BLaER1 (cell line): ENCODE data around the gene ADCY4.
"Not testable (repeated sequence)": the region's sequence is repeated elsewhere in the genome, so short reads cannot be mapped to it uniquely, and the experiment has no call there.

Source experiments
- H3K27ac ChIP-seq: shearing (Covaris generic); formaldehyde crosslinking; 2 replicates; pipeline ENCODE4 v1.8.1; 2022
- H3K27me3 ChIP-seq: shearing (Covaris generic); formaldehyde crosslinking; 2 replicates; pipeline ENCODE4 v1.8.1; 2022
- H3K36me3 ChIP-seq: shearing (Covaris generic); formaldehyde crosslinking; 2 replicates; pipeline ENCODE4 v1.8.1; 2022
- H3K4me1 ChIP-seq: shearing (Covaris generic); formaldehyde crosslinking; 2 replicates; pipeline ENCODE4 v1.8.1; 2022
- H3K4me2 ChIP-seq: shearing (Covaris generic); formaldehyde crosslinking; 2 replicates; pipeline ENCODE4 v1.8.1; 2022
- H3K4me3 ChIP-seq: shearing (Covaris generic); formaldehyde crosslinking; 2 replicates; pipeline ENCODE4 v1.8.1; 2022
- H3K9ac ChIP-seq: shearing (Covaris generic); formaldehyde crosslinking; 2 replicates; pipeline ENCODE4 v1.8.1; 2022
- H3K9me3 ChIP-seq: shearing (Covaris generic); formaldehyde crosslinking; 2 replicates; pipeline ENCODE4 v1.8.1; 2022
- H4K20me1 ChIP-seq: shearing (Covaris generic); formaldehyde crosslinking; 2 replicates; pipeline ENCODE4 v1.8.1; 2022
- Cebpa-rat ChIP-seq: shearing (Covaris generic); IDR thresholded peaks from 2 replicates; pipeline ENCODE4 v1.8.1; 2022

The ADCY4 gene

DNA sequence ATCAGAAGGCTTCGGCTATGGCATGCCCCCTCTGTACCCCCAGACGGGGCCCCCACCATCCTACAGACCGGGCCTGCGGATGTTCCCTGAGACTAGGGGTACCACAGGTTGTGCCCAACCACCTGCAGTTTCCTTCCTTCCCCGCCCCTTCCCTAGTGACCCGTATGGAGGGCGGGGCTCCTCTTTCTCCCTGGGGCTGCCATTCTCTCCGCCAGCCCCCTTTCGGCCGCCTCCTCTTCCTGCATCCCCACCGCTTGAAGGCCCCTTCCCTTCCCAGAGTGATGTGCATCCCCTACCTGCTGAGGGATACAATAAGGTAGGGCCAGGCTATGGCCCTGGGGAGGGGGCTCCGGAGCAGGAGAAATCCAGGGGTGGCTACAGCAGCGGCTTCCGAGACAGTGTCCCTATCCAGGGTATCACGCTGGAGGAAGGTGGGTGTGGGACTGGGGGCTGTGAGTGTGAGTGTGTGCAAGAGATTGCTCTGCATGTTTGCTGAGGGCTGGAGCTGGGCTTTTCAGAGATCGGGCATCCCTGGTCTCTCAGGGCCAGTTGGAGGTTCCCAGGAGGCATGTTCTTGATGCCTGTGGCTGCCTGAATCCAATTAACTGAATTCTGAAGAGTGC, 41.7 kb upstream of the ADCY4 start:
- H3K27ac ChIP-seq: peak overlapping the region; percentile 28; the same call in 1 of the 2 replicates
- H3K36me3 ChIP-seq: peaks cover 76% of the 10 kb centered on the region

DNA sequence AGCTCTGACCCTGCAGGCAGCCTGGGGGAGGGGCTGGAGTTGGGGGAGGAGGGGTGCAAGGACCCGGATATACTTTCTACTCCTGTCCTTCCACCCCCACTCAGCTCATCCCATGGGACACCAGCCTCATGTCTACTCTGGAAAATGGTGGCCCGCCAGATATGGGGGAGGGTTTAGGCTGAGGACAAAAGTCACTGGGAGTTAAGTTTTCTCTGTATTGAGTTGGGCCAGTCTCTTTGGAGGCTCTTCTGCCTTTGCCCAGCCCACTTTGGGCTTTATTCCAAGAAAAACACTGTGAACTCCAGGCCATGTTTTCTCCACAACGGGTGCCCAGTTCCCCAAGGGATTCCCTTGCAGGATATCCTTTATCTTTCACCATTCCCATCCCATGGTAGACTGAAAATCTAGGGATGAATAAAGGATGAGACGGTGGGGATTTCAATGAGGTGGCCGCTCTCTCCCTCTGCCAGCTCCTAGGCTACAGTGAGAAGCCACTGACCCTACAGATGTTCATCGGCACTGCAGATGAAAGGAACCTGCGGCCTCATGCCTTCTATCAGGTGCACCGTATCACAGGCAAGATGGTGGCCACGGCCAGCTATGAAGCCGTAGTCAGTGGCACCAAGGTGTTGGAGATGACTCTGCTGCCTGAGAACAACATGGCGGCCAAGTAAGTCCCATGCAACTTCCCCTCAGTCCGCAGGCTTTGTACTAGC, 38.0 kb upstream of the ADCY4 start:
- Histone ChIP-seq H3K4me1 (peaks cover 79% of the 10 kb centered on the region), H3K4me2 (no peak overlapping the region), H4K20me1 (peaks cover 14% of the 10 kb centered on the region; the same call in 1 of the 2 replicates), H3K4me3 (no peak overlapping the region), H3K9me3 (peaks cover 6% of the 10 kb centered on the region; the same call in 1 of the 2 replicates), H3K9ac (no peak overlapping the region), H3K27me3 (no peaks in the 10 kb centered on the region), H3K27ac (no peak overlapping the region), H3K36me3 (peaks cover 80% of the 10 kb centered on the region)
- TF ChIP-seq Cebpa-rat: no peak

More for the DNA sequence above, 41.7 kb upstream of the ADCY4 start:
- Histone ChIP-seq H3K4me1 (peaks cover 53% of the 10 kb centered on the region), H3K27me3 (no peaks in the 10 kb centered on the region), H3K4me3 (peak overlapping the region; percentile 25; the same call in 1 of the 2 replicates), H3K9me3 (peaks cover 6% of the 10 kb centered on the region; the same call in 1 of the 2 replicates), H3K9ac (peak overlapping the region; percentile 4; the same call in 1 of the 2 replicates), H4K20me1 (peaks cover 2% of the 10 kb centered on the region; the same call in 1 of the 2 replicates), H3K4me2 (peak overlapping the region; percentile 79)
- TF ChIP-seq Cebpa-rat: no peak

DNA sequence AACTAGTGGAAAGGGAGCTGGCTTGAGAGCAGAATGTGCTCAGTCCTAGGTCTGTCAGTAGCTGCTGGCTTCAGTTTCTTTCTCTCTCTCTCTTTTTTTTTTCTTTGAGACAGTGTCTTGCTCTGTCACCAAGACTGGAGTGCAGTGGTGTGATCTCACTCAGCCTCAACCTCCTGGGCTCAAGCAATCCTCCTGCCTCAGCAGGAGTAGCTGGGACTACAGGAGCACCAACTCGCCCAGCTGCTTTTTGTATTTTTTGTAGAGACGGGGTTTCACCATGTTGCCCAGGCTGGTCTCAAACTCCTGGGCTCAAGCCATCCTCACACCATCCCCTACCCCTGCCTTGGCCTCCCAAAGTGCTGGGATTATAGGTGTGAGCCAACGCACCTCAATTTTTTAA, 36.7 kb upstream of the ADCY4 start:
- H3K27me3 ChIP-seq, H3K9me3 ChIP-seq, H3K4me3 ChIP-seq, H3K9ac ChIP-seq: not testable (repeated sequence)
- H3K4me2 ChIP-seq: peak overlapping the region; percentile 99; the same call in 1 of the 2 replicates
- peaks cover 66% of the 10 kb centered on the region for H3K4me1 ChIP-seq
- H3K27ac ChIP-seq: peak overlapping the region; percentile 4; the same call in 1 of the 2 replicates
- peaks cover 14% of the 10 kb centered on the region; the same call in 1 of the 2 replicates for H4K20me1 ChIP-seq
- H3K36me3 ChIP-seq: peaks cover 68% of the 10 kb centered on the region

DNA sequence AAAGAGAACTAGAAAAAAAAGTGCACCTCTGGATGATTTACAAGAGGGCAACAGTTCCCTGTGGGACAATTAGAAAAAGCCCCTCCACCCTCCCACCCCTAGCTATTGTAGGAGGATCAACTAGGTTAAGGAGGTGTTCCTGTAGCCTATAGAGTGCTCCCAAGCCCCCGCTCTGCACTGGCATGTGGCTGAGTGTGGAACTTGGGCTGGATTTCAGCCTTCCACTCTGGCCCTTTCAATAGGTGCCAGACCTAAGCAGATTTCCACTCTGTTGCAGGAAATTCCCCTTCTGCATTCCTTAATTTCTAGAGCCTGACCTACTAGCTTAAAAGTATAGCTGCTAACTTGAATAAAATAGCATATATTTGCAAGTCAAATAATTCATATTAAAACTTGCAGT, 35.9 kb upstream of the ADCY4 start:
- Histone ChIP-seq H3K9me3 (peaks cover 6% of the 10 kb centered on the region; the same call in 1 of the 2 replicates), H3K4me3 (no peak overlapping the region), H4K20me1 (peaks cover 14% of the 10 kb centered on the region; the same call in 1 of the 2 replicates), H3K27me3 (no peaks in the 10 kb centered on the region), H3K36me3 (peaks cover 59% of the 10 kb centered on the region), H3K4me2 (peak overlapping the region; percentile 99; the same call in 1 of the 2 replicates), H3K27ac (no peak overlapping the region), H3K9ac (no peak overlapping the region), H3K4me1 (peaks cover 61% of the 10 kb centered on the region)
- TF ChIP-seq Cebpa-rat: no peak

DNA sequence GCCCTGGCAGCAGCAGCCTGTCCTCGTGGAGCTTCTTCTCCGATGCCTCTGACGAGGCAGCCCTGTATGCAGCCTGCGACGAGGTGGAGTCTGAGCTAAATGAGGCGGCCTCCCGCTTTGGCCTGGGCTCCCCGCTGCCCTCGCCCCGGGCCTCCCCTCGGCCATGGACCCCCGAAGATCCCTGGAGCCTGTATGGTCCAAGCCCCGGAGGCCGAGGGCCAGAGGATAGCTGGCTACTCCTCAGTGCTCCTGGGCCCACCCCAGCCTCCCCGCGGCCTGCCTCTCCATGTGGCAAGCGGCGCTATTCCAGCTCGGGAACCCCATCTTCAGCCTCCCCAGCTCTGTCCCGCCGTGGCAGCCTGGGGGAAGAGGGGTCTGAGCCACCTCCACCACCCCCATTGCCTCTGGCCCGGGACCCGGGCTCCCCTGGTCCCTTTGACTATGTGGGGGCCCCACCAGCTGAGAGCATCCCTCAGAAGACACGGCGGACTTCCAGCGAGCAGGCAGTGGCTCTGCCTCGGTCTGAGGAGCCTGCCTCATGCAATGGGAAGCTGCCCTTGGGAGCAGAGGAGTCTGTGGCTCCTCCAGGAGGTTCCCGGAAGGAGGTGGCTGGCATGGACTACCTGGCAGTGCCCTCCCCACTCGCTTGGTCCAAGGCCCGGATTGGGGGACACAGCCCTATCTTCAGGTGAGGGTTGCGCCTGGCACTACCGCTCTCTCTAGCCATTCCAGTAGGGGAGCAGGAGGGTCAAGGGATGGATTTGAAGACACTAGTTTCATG, 35.2 kb upstream of the ADCY4 start:
- H3K9ac ChIP-seq: no peak overlapping the region
- TF ChIP-seq Cebpa-rat: no peak
- peaks cover 14% of the 10 kb centered on the region; the same call in 1 of the 2 replicates for H4K20me1 ChIP-seq
- H3K27ac ChIP-seq: peak overlapping the region; percentile 99
- peaks cover 6% of the 10 kb centered on the region; the same call in 1 of the 2 replicates for H3K9me3 ChIP-seq
- H3K4me1 ChIP-seq: peaks cover 61% of the 10 kb centered on the region
- peaks cover 53% of the 10 kb centered on the region for H3K36me3 ChIP-seq
- H3K4me3 ChIP-seq: no peak overlapping the region
- peak overlapping the region; percentile 99 for H3K4me2 ChIP-seq
- no peaks in the 10 kb centered on the region for H3K27me3 ChIP-seq

DNA sequence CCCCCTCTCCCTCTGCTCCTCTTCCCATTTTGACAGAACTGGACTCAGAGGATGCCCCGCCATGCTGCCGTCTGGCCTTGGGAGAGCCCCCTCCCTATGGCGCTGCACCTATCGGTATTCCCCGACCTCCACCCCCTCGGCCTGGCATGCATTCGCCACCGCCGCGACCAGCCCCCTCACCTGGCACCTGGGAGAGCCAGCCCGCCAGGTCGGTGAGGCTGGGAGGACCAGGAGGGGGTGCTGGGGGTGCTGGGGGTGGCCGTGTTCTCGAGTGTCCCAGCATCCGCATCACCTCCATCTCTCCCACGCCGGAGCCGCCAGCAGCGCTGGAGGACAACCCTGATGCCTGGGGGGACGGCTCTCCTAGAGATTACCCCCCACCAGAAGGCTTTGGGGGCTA, 34.6 kb upstream of the ADCY4 start:
- H3K4me2 ChIP-seq: peak overlapping the region; percentile 99
- TF ChIP-seq Cebpa-rat: no peak
- H3K9ac ChIP-seq: peak overlapping the region; percentile 90
- peaks cover 6% of the 10 kb centered on the region; the same call in 1 of the 2 replicates for H3K9me3 ChIP-seq
- H3K4me1 ChIP-seq: peaks cover 59% of the 10 kb centered on the region
- H3K27ac ChIP-seq: peak overlapping the region; percentile 99
- peaks cover 46% of the 10 kb centered on the region for H3K36me3 ChIP-seq
- H3K27me3 ChIP-seq: no peaks in the 10 kb centered on the region
- peaks cover 14% of the 10 kb centered on the region; the same call in 1 of the 2 replicates for H4K20me1 ChIP-seq
- peak overlapping the region; percentile 92 for H3K4me3 ChIP-seq

DNA sequence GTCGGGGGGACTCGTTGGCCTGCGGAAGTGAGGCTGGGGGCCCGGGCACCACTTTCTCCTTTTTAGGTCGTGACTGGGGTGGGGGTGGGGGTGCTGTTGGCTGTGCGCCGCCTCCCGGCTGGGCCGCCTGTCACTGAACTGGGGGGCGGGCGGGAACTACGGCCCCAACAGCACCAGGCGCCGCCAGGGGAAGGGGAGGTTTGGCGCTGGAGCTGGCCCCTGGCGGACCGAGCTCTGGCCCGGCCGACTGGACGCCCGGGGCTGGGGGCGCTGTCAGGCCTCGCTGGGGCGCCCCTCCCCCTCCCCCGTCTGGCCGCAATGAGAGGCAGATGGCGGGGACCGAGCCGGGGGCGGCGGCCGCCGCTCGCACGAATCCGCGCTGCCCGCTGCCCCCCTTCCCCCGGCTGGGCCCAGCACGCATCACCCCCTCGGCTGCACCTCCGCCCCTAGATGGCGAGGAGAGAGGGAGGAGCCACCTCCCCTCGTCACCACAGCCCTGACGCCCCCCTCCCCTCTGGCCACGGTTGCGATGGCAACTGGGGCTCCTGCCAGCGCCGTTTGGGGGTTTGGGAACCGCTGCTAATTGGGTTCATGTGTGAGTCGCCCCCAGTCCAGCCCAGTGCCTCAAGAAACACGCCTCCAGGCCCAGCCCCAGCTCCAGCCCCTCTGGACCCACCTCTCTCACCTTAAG, 33.8 kb upstream of the ADCY4 start:
- Histone ChIP-seq H3K4me3 (peak overlapping the region; percentile 92), H3K4me1 (peaks cover 51% of the 10 kb centered on the region), H3K9ac (peak overlapping the region; percentile 90), H3K9me3 (peaks cover 6% of the 10 kb centered on the region; the same call in 1 of the 2 replicates), H3K27me3 (no peaks in the 10 kb centered on the region), H3K27ac (peak overlapping the region; percentile 99), H4K20me1 (peaks cover 14% of the 10 kb centered on the region; the same call in 1 of the 2 replicates), H3K4me2 (peak overlapping the region; percentile 99), H3K36me3 (peaks cover 39% of the 10 kb centered on the region)
- TF ChIP-seq Cebpa-rat: no peak

DNA sequence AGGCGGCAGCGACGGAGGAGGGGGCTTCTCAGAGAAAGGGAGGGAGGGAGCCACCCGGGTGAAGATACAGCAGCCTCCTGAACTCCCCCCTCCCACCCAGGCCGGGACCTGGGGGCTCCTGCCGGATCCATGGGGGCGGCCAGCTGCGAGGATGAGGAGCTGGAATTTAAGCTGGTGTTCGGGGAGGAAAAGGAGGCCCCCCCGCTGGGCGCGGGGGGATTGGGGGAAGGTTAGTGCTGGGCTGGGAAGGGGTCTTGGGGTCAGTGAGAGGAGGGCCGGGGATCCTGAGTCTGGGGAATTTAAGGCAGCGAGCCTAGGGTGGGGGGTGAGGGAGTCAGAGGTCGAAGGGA, 33.3 kb upstream of the ADCY4 start:
- TF ChIP-seq Cebpa-rat: no peak
- Histone ChIP-seq H3K9ac (peak overlapping the region; percentile 90), H3K36me3 (peaks cover 34% of the 10 kb centered on the region), H3K27ac (peak overlapping the region; percentile 99), H4K20me1 (peaks cover 14% of the 10 kb centered on the region; the same call in 1 of the 2 replicates), H3K9me3 (peaks cover 6% of the 10 kb centered on the region; the same call in 1 of the 2 replicates), H3K4me1 (peaks cover 51% of the 10 kb centered on the region), H3K4me2 (peak overlapping the region; percentile 99), H3K4me3 (peak overlapping the region; percentile 92), H3K27me3 (no peaks in the 10 kb centered on the region)
